ENCODE data around the gene IQSEC1. TPM values are rescaled to one million over a fixed set of nuclear protein-coding genes. Genes with fewer than 3 reads are reported as not detected.

The IQSEC1 gene
- total RNA-seq, 2 donors from 2014 or later, result 58.2 to 94.2 TPM

DNA sequence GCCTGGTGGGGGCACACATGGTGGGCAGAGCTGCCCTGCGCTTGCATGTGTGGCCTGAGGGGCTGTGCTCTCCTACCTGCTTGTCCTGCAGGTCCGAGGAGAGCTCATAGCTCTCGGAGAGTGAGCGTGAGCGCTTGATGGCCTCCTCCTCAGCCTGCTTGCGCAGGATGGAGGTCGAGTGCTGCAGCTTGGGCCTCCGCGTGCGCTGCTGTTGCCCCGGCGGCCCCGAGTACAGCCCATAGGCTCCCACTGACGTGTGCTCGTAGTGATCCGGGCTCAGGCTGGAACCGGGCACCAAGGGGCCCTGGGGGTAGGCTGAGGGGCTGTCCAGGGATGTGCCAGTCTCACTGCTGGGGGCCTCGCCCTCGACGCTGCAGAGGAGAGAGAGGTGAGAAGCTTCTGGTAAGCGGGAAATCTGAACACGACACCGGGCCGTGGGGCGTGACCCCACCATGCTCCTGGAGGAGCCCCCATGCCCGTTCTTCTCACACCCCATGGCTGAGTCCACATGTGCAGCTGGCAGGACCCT is 131.7 kb downstream of the IQSEC1 start:
- Histone ChIP-seq H3K27ac (no peak overlapping the region), H3K9me3 (no peaks in the 10 kb centered on the region), H3K4me3 (no peak overlapping the region), H3K36me3 (peaks cover under 1 to 4% of the 10 kb centered on the region in 2 donors), H3K27me3 (replicated peaks; ENCODE audit: insufficient read depth) (no peaks in the 10 kb centered on the region), H3K4me1 (replicated peaks) (peaks cover 2% of the 10 kb centered on the region)
- DNase-seq (ENCODE audit: low spot score), result no peak
- WGBS, result 96% methylated on average over 25 of the region's 26 CpGs
- TF ChIP-seq POLR2A (IDR thresholded peaks at IDR 0.05) (no peak), POLR2AphosphoS5 (IDR thresholded peaks at IDR 0.05) (no peak)
- TF ChIP-seq, protein P1, sequence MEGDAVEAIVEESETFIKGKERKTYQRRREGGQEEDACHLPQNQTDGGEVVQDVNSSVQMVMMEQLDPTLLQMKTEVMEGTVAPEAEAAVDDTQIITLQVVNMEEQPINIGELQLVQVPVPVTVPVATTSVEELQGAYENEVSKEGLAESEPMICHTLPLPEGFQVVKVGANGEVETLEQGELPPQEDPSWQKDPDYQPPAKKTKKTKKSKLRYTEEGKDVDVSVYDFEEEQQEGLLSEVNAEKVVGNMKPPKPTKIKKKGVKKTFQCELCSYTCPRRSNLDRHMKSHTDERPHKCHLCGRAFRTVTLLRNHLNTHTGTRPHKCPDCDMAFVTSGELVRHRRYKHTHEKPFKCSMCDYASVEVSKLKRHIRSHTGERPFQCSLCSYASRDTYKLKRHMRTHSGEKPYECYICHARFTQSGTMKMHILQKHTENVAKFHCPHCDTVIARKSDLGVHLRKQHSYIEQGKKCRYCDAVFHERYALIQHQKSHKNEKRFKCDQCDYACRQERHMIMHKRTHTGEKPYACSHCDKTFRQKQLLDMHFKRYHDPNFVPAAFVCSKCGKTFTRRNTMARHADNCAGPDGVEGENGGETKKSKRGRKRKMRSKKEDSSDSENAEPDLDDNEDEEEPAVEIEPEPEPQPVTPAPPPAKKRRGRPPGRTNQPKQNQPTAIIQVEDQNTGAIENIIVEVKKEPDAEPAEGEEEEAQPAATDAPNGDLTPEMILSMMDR (IDR thresholded peaks at IDR 0.05), result no peak
- intact Hi-C loops (cut with DNase I), result no loop called here

DNA sequence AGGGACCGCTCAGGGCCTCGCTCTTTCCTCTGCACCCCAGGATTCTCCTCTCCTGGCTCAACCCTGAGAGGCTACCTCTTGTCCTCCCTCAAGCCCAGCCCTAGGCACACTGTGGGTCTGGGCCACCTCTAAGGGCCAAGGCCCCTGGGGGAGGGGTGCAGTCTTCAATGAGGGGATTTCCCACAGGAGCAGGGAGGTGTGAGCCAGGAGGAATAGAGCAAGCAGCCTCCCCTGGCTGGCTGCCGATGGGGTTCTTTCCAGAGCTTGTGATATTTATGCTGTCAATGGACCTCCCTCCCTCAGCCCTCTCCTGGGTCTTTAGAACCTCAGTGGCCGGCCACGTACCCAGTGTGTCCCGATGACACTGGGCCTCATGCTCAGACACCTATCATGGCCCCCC is 132.4 kb downstream of the IQSEC1 start:
- Histone ChIP-seq H3K9me3 (no peaks in the 10 kb centered on the region), H3K27ac (no peak overlapping the region), H3K36me3 (peaks cover 4 to 7% of the 10 kb centered on the region in 2 donors), H3K4me1 (replicated peaks) (peaks cover 2% of the 10 kb centered on the region), H3K27me3 (replicated peaks; ENCODE audit: insufficient read depth) (no peaks in the 10 kb centered on the region), H3K4me3 (no peak overlapping the region)
- 83% methylated on average over 6 of the region's 6 CpGs for WGBS
- DNase-seq (ENCODE audit: low spot score), result no peak
- TF ChIP-seq, protein P1 (IDR thresholded peaks at IDR 0.05), result no peak
- TF ChIP-seq POLR2A (IDR thresholded peaks at IDR 0.05) (no peak), POLR2AphosphoS5 (IDR thresholded peaks at IDR 0.05) (no peak)
- intact Hi-C loops (cut with DNase I), result no loop called here

DNA sequence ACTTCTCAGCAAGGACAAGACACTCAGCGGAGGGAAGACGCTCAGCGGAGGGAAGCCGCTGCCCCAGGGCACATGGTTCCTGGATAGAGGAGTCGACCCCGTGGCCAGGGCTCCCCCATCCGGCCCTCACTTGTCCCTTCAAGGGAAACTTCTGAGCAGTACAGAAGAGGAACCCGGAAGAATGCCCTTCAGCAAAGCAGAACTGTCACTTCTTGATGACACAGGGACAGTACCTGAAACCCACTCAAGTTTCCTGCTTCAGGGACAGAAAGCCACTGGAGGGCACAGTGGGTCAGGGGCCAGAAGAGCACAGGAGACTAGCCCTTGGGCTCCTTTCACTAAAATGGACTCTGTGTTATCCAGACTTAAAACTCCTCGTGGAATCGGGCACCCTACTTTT is 134.1 kb downstream of the IQSEC1 start:
- peaks cover 2% of the 10 kb centered on the region for H3K4me1 ChIP-seq (replicated peaks)
- no peak for DNase-seq (ENCODE audit: low spot score)
- H3K27me3 ChIP-seq (replicated peaks; ENCODE audit: insufficient read depth), result no peaks in the 10 kb centered on the region
- no peak overlapping the region for H3K27ac ChIP-seq
- peaks cover 8 to 11% of the 10 kb centered on the region in 2 donors for H3K36me3 ChIP-seq
- TF ChIP-seq POLR2AphosphoS5 (IDR thresholded peaks at IDR 0.05) (no peak), POLR2A (IDR thresholded peaks at IDR 0.05) (no peak)
- TF ChIP-seq, protein P1 (IDR thresholded peaks at IDR 0.05), result no peak
- intact Hi-C loops (cut with DNase I), result no loop called here
- H3K4me3 ChIP-seq, result no peak overlapping the region
- H3K9me3 ChIP-seq, result no peaks in the 10 kb centered on the region
- 85% methylated on average over 10 of the region's 10 CpGs for WGBS

DNA sequence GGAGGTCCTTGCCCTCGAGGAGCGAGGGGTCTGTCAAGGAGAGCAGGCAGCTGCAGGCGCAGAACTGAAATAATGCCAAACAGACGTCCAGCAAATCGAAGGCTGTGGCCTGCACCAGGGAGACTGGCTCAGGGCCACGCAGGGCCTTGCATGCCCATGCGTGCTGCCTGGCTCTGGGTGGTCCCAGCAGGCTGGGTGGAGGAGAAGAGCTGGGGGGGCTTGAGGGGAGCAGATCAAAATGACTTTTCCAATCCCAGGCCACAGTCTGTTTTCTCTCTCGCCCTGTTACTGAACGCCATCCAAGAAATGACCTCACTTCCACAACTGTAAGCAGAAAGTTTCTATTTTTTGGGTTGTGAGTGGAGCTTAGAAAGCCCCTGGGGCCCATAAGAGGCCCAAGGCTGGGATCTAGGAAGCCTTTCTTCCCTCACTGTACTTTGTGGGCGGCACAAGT is 134.9 kb downstream of the IQSEC1 start:
- 16% methylated on average over 10 of the region's 10 CpGs for WGBS
- peak overlapping the region in 1 of 2 donors; percentile 50 for H3K27ac ChIP-seq
- peaks cover 8 to 11% of the 10 kb centered on the region in 2 donors for H3K36me3 ChIP-seq

More for the DNA sequence above, 134.9 kb downstream of the IQSEC1 start:
- peaks cover 2% of the 10 kb centered on the region for H3K4me1 ChIP-seq (replicated peaks)
- TF ChIP-seq POLR2AphosphoS5 (IDR thresholded peaks at IDR 0.05) (peak; percentile 39), POLR2A (IDR thresholded peaks at IDR 0.05) (no peak)
- TF ChIP-seq, protein P1 (IDR thresholded peaks at IDR 0.05), result no peak
- no peak for DNase-seq (ENCODE audit: low spot score)
- no peak overlapping the region for H3K4me3 ChIP-seq
- no peaks in the 10 kb centered on the region for H3K9me3 ChIP-seq
- intact Hi-C loops (cut with DNase I), result no loop called here
- H3K27me3 ChIP-seq (replicated peaks; ENCODE audit: insufficient read depth), result no peaks in the 10 kb centered on the region

Measured in prostate gland (tissue), 2 donors.